Activated CD4-positive, CD25-positive, alpha-beta regulatory T cell (primary cell): ENCODE measurements around the gene CDC42BPG.
"Not testable (repeated sequence)": the region's sequence is repeated elsewhere in the genome, so short reads cannot be mapped to it uniquely, and the experiment has no call there.

Experiments
- DNase-seq, 4 experiments: peaks; one replicate each; lab custom pipeline; 2025; lab: John Stamatoyannopoulos, UW

The CDC42BPG gene

DNA sequence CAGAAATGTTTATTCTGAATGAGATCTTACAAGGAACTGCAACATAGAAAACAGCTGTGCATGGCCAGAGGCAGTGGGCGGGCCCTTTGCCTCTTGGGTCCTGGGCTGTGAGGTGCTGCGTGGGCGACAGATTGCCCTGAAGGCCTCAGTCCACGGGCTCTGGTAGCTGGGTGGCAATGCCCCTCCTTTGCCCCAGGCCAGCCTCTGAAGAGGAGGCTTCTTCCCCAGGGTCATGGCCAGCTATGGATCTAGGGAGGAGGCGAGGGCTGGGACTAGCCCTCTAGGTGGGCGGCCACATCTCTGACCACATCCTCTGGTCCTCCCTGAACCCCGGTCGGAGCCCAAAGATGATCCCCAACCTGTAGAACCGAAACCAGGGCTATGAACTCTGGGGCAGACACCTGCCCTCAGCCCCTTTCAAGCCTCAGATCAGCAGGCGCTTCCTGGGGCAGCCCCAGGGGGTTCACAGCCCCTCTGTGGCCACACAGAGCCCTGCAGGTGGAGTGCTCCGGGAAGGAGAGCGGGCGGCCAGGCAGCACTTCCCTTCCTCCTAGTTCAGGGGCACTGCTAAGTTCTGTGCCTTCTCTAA is 6.6 kb upstream of the CDC42BPG start:
- DNase-seq, result peak in 1 of 4 experiments; percentile 29

DNA sequence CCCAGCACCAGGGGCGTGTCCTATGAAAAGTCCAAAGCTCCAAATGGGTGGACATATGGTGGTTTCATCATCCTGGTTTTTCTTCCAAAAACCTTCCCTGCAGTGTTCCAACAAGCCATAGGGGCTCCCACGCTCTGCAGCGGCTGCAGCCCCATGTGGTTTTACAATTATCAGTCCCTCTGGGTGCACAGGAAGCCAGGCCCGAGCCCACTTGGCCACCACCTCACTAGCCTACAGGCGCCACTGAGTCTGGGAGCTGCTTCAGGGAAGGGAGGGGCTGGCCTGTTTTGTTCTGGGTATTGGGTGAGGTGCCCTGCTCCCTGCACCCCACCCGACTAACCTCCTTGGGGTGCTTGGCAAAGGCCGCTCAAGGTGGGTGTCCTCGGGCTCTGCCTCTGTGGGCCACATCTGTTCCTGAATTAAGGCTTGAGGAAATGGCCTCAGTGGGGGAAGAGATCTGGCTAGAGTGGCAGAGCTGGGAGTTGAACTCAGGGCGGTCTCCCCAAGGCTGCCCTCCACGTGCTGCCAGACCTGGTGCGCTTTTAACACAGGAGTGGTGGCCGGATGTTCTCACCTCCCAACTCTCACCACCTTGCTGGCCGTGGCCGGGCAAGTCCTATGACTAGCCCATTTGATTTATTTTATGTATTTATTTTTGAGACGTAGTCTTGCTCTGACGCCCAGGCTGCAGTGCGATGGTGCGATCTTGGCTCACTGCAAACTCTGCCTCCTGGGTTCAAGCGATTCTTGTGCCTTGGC is 5.3 kb upstream of the CDC42BPG start:
- no peak for DNase-seq

DNA sequence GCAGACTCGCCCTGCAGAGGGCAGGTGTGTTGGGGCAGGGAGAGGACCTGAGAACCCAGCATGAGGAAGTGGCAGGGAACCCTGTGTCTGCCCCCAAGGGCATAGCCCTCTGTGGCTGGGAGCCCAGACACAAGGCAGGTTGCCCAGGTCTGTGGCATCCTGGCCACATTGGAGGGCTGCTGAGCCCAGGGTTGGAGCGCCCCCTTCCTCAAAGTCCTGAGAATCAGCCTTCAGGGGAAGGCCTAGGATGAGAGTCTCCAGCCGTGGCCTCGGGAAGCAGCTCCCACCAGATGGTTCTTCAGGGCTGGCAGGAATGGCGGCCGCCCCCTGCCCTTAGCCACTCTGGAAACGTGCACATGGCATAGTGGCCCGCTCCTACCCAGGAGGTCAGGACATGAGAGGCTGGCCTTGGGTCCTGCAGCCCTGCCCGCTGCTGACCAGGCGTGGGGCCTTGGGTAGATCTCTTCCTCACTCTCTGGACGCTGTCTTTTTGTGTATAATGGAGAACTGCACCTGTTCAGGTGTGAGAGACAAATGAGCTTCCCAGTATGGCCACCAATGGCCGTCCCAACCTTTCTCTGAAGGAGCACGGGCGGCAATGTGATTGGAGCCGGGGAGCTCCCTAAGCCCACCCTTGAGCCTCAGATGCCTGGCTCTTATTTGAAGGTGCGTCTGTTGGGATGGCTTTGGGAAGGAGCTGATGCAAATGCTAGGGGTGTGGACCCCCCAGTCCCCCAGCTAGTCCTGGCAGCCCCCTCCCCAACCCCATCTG is 4.6 kb upstream of the CDC42BPG start:
- peak in 1 of 4 experiments; percentile 32 for DNase-seq

DNA sequence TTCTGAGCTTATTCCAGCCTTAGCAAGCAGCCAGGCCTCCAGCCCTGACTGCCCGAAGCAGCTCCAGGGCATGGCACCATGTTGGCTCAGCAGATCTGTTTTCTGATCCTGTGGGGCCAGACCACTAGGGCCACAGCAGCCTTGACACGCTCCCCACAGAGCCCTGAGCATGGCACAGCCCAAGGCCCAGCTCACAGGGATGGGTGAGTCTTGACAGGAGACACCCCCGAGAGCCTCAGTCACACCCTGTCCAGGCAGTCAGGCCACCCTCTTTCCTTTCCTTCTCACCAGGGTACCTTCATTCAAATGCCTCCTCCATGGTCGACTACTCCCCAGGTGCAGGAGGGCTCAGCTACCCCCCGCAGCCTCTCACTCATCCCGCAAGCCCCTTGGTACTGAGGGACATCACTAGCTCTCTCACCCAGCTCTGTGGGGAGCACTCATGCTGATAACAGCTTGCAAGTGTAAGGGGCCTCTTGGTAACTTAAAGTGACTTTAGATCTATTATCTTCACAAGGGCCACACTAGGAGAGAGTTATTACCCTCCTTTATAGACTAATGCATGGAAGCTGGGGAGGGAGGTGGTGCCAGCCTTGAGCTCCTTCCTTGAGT is 3.9 kb upstream of the CDC42BPG start:
- DNase-seq, result no peak

DNA sequence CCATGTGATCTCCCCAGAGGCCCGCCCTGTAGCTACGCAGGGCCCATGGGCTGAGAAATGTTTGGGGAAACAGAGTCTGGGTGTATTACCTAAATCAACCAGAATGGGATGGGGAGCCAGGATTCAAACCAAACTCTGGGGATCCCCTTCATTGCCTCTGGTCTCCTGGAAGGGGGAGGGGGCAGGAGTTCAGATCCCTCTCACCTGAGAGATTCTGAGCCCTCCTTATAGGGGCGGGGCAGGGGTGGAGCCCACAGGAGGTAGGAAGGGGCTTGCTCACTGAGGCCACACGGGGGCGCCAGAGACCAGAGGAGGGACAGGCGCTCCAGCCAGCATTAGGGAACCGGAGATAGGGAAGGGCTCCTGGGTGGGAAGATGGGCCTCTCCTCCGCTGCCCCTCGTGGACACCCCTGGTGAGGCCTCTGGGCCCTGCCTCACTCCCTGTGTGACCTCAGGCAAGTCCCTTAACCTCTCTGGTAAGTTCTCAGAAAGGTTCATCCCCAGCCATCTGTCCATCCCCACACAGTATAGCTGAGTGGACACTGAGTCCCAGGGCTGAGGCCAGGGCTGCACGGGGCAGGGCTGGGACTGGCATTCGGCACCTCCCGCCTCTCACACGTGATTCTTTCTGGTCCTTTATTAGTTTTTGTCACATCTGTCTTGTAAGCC is 2.7 kb upstream of the CDC42BPG start:
- peak; percentile 79 to 97 (median 92) for DNase-seq

DNA sequence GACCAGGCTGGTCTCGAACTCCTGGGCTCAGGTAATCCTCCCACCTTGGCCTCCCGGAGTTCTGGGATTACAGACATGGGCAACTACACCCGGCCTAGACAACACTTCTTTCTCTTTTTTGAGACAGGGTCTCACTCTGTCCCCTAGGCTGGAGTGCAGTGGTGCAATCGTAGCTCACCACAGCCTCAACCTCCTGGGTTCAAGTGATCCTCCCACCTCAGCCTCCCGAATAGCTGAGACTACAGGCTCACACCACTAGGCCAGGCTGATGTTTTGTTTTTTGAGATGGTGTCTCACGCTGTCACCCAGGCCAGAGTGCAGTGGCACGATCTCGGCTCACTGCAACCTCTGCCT is 1.3 kb upstream of the CDC42BPG start:
- DNase-seq, result not testable (repeated sequence)

DNA sequence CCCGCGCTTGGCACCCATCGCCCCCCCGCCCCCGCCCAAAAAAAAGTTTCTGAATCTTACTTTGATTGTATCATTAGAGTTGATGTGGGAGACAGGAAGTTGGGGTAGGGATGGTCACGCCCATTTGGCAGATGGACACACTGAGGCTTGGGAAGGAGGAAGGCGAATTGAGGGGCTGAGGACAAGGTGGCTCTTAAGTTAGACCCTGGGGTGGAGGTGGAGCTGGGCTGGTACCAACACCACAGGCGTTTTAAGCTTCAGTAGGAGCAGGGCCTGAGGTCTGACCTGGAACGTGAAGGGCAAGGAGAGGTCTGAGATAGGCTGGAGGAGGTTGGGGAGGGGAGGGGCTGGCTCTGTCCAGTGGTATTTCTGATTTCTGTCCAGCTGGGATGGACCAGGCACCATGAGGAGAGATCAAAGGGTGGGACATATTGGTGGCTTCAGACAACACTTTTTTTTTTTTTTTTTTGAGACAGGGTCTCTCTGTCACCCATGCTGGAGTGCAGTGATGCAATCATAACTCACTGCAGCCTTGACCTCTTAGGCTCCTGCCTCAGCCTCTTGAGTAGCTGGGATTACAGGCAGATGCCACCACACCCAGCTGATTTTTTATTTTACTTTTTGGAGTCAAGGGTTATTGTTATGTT is 799 bp upstream of the CDC42BPG start:
- DNase-seq, result no peak

DNA sequence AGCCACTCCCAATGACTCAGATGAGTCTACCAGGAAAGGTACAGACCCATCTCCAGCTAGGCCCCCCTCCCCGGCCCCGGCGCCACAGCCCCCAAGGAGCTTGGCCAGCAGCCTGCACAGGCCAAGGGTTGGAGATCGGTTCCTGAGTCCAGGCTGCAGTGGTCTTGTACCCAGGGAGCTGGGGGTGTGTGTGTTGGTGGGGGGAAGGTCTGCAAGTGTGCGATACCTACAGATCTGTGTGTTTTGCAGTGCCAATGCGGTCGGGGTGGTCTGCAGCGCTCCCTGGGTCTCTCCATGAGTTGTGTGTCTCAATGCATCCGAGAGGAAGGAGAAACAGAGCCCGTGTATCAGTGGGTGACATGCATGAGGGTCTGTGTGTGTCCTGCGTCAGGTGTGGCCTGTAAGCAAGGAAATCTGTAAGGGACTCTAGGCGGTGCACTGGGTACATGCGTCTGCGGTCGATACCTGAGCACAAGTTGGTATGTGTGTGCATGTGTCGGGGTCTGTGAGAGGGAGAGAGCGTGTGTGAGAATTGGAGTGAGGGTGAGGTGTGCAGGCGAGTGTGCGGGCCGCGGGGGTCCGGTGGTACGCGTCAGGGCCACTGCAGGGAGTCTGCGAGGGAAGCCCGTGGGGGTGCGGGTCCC is 645 bp downstream of the CDC42BPG start:
- no peak for DNase-seq

DNA sequence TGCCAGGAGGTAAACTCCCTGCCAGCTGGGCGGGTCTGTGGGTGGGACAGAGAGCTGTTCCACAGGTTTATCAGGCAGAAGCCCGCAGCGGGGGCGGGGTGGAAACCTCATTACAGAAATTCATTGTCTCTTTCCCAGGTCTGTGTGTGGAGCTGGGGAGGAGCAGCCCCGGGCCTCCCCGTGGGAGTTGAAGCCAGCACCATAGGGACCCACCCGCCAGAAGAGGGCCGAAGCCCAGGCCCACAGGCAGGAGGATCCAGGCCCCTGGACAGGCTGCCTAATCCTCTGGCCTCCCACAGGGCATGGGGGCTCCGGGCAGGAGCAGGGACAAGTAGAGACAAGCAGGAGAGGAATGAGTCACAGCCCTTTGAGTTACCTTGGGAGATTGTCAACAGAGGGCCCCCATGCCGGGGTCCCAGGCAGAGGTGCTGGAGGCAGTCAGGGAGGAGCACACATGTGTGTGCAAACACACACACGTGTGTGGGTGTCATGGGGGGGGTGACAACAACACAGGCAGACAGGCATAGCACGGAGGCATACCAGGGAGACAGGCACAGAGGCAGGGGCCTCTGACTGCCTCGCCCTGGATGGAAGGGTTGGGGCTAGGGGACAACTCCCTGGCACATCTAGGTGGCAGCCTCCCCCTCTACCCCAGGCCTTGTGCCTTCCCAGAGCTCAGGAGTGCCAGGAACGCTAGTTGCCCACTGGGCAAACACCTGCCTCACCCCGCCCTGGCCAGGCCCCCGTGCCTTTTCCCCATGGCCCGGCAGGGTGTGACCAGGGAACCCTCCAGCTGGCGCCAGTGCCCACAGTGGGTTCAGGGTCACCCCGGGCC is 1.4 kb downstream of the CDC42BPG start:
- DNase-seq, result no peak

DNA sequence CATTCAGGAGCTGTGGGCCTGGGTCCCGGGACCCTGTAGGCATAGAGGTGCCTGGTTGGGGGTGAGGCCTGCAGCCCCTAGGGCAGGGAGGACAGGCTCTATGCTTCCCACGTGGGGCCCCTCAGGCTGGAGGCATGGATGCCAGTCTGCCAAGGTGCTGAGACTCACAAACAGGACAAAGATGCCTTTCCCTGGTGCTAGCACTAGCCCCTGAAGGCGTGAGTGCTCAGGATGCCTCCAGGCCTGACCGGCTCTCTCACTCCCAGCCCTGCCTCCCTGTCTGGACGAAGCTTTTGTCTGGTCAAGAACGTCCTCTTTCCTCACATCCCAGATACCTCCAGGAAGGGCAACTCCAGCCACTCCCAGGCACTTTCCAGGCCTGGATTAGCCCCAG is 2.1 kb downstream of the CDC42BPG start:
- DNase-seq, result no peak

DNA sequence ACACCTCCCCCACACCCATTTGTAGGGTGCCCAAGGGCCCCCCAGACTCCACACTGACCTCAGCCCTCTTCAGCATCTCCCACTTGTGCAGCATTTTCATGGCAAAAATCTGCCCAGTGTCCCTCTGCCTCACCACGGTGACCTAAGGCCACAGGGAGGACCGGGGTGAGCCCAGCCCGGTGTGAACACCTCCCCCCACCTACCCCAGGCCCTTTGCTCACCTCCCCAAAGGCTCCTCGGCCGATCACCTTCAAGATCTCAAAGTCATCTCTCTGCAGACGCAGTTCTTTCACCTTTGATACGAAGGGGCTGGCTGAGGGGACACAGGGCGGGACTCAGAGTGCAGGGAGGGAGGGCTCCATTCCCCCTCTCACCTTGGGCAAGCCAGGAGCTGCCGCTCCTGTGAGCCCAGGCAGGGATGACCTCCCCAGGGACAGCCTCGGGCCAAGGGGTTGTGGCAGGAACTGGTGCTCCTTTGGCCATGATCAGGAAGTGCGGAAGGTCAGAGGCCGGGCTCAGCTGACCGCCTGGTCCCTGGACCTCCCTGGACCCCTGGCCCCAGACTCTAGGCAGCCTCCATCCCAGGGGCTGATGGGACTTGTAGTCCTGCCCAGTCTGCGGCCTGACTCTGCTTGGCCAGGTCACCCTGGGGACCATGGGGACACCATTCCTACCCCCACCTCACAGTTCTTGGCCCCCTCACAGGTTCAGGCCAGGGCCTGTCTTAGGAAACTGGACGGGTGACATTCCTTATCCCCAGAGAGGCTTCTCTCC is 2.7 kb downstream of the CDC42BPG start:
- DNase-seq, result no peak

DNA sequence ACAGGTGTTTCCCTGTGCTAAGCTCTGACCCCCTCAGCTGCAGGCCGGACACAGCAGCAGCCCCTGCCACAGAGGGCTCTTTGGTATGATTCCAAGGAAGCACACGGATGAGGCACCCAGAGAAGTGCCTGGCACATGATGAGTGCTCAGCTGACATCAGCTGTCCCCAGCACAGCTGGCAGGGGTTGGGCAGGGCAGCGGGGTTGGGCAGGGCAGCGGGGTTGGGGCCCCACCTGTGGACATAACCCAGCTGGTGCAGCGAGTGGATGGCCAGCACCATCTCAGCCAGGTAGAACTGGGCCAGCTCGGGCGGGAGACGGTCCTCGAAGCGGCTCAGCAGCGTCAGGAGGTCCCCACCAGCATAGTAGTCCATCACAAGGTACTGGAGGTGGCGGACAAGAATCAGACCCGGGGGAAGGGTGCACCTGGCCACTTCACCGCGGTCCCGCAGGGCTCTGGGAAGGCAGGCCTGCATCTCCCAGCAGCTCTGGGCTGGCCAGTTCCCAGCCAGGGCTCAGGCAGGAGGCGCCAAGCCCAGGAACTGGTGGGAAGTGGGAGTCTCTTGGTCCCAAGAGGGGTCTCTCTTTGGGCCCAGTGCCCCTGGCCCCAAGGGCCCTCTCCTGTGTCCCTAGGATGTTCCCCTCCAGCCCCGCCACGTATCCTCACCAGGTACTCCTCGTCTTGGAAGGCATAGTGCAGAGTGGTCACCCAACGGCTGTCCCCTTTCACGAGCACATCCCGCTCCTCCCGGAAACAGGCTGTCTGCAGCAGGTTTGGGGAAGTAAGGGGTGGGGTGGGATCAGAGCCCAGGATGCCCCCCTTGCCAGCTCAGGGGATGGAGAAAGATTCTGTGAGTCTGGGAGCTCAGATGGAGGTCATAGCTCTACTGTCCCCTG is 4.3 kb downstream of the CDC42BPG start:
- DNase-seq, result no peak

DNA sequence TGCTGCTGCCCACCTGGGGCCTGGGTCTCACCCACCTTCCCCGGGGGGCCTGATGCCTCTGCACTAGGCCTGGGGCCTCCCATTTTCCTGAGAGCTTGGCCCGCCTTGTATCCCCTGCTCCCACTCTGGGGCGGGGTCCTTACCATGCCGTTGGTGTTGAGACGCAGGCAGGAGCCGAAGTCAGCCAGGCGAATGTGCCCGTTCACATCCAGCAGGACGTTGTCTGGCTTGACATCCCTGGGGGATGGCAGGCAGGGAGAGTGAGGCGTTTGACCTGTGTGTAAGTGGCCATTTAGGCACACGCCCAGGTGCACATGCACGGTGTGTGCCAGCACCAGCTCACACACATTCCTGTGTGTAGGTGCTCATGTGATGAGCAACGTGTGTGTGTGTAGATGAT is 5.1 kb downstream of the CDC42BPG start:
- no peak for DNase-seq

DNA sequence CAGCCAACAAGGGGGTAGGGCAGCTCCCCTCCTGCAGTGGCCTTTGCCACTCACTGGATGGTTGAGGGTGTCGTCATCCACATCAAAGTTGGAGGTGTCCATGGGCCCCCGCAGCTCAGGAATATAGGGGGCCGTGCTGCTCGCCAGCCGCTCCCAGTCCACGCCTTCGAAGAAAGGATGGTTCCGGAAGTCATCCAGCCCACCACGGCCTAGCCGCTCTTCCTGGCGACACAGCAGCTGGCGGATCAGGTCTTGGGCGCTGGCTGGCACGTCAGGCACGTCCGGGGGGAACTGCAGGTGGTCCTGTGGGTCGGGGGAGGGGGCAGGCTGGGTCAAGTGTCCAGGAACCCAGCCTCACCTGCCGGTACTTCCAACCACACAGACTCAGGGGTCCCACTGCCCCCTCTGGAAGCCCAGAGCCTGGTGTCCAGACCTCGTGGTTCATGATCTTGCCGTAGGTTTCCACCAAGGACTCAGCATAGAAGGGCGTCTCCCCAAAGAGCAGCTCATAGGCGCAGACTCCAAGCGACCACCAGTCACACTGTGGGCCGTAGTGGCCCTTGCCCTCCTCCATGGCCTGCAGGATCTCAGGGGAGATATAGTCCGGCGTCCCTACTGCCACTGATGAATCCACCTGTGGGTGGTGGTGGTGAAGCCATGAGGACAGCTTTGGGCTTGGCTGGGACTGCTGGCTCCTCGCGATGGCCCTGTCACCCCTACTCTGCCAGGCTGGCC is 5.7 kb downstream of the CDC42BPG start:
- no peak for DNase-seq

DNA sequence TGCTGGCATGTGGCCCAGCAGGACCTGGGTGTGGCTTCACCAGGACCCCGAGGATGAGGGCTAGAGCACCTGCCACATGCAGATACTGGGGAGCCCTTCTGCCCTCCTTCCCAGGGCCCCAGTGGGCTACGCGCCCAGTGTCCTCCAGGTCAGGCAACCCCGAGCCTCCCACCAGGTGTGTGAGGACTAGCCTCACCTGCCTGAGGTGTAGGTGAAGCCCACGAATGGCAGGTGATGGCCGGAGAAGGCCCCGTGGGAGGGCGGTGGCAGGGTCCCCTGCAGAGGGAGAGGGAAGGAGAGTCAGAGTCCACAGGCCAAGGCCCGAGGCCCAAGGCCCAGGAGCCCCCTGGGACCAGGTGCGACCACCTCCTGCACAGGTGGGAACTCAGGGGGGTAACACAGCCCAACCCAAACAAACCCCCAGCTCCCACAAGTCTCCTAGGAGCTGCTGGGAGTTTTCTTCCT is 6.5 kb downstream of the CDC42BPG start:
- no peak for DNase-seq

DNA sequence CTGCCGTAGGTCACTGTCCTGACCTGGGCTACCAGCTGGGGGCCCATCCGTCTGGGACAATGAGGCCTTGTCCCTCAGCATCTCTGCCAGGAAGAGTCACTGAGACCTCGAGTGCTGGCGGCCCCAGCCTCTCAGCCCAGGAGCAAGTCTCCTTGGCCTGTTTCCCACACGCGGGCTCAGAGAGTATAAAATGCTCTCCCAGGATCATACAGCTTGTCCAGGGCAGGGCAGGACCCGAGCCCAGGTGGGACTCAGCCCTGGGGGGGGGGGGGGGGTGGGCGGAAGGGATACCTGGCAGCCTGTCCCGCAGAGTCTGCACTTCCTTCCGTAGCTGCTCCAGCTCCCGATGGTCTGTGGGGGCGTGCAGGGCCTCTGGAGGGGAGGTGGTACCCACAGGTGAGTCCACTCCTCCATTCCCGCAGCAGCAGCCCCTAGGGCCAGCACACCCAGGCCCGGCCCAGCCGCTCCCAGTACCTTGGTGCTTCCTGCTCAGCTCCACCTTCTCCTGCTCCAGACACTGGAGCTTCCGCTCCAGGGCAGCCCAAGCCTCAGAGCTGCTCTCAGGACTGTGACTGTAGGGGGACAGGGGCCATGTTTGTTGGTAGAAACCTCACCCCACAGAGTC is 7.9 kb downstream of the CDC42BPG start:
- DNase-seq, result no peak
